Vagina (tissue), 2 donors: ENCODE data around the gene DNAJC4.

ENCODE experiments used
- POLR2A ChIP-seq, 2 donors: fragments of 450-650 bp; IDR thresholded peaks; one replicate each; pipeline ENCODE4 v1.6.1; 2017; ENCODE audit warnings: antibody characterized with exemption in 2 of 2, mild to moderate bottlenecking in 2 of 2, moderate library complexity in 2 of 2
- TF ChIP-seq, protein P1 (sequence below), 3 experiments: fragments of 450-650 bp in 2 of 3; fragments of 200-600 bp in 1 of 3; sonication (generic) in 1 of 3; IDR thresholded peaks; one replicate each; pipeline ENCODE4 v1.5.1; 2017 to 2019; ENCODE audit warnings: antibody characterized with exemption in 3 of 3, mild to moderate bottlenecking in 2 of 3, moderate library complexity in 2 of 3

DNA sequence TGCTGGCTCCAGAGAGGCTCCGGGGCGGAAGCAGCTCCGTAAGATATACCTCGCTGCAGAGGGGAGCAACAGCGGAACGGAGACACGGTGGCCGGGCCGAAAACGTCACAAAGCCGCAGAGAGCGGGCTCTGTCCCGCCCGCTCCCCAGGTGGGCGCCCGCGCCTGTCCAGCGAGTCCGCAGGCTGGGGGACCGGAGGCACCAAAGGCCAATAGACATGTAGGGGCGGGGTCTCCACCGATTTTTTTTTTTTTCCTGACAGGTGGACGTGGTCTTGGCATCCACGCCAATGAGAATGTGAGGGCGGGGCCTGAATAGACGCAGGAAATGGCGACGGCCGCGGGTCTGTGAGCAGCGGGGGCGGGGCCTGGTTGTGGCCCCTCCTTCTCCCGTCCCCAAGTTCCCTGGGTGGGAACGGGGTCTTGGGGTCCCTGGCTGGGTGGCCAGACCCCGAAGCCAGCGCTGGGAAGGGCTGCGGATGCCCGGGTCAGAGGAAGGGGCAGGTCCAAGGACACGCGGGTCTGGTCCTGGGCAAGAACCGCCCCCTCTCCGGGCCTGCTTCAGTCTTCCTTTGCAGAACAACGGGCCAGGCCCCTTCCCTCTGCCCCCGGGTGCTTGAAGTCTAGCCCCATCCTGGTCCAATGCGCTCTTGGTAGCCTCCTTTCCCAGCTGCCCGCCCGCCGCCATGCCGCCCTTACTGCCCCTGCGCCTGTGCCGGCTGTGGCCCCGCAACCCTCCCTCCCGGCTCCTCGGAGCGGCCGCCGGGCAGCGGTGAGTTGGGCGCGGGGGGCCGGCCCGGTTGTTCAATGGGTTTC, at the start of gene DNAJC4:
- TF ChIP-seq, protein P1, sequence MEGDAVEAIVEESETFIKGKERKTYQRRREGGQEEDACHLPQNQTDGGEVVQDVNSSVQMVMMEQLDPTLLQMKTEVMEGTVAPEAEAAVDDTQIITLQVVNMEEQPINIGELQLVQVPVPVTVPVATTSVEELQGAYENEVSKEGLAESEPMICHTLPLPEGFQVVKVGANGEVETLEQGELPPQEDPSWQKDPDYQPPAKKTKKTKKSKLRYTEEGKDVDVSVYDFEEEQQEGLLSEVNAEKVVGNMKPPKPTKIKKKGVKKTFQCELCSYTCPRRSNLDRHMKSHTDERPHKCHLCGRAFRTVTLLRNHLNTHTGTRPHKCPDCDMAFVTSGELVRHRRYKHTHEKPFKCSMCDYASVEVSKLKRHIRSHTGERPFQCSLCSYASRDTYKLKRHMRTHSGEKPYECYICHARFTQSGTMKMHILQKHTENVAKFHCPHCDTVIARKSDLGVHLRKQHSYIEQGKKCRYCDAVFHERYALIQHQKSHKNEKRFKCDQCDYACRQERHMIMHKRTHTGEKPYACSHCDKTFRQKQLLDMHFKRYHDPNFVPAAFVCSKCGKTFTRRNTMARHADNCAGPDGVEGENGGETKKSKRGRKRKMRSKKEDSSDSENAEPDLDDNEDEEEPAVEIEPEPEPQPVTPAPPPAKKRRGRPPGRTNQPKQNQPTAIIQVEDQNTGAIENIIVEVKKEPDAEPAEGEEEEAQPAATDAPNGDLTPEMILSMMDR (IDR thresholded peaks at IDR 0.05), result no peak
- TF ChIP-seq POLR2A (IDR thresholded peaks at IDR 0.05), result peak in 1 of 2 donors; percentile 26
